OCI-LY7 (cell line): ENCODE measurements around the gene IPO11.

Experiments used
- EZH2phosphoT487 ChIP-seq: fragments of 200-600 bp; sonication (generic); IDR thresholded peaks from 2 replicates; pipeline ENCODE4 v1.6.1; 2018; ENCODE audit warnings: low read depth, borderline replicate concordance, mild to moderate bottlenecking, mixed run types, antibody characterized with exemption, low read length, moderate library complexity, mixed read lengths
- TF ChIP-seq, protein P1 (sequence below): fragments of 200-600 bp; sonication (generic); conservative IDR thresholded peaks from 2 replicates; pipeline ENCODE4 v1.5.1; 2014; ENCODE audit warnings: mild to moderate bottlenecking, antibody characterized with exemption, low read length, moderate library complexity, mixed read lengths

DNA sequence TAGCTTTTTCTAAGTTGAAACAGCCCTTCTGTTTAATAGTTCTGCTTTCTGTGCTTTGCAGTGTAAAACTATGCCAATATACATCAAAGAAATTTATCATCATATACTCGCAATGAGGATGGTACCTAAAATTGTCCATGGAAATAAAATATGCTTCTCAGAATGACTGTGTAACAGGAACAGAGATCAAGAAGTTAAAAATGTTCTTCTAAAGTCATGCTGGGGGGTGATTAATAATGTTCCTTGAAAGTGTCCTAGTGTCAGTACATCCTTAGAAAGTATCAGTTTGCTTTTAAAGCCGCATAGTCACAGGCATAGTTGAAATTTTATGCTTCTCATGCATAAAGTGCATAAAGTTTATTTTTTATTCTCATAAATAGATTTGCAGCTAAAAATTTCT is 162.0 kb downstream of the IPO11 start:
- TF ChIP-seq, protein P1, sequence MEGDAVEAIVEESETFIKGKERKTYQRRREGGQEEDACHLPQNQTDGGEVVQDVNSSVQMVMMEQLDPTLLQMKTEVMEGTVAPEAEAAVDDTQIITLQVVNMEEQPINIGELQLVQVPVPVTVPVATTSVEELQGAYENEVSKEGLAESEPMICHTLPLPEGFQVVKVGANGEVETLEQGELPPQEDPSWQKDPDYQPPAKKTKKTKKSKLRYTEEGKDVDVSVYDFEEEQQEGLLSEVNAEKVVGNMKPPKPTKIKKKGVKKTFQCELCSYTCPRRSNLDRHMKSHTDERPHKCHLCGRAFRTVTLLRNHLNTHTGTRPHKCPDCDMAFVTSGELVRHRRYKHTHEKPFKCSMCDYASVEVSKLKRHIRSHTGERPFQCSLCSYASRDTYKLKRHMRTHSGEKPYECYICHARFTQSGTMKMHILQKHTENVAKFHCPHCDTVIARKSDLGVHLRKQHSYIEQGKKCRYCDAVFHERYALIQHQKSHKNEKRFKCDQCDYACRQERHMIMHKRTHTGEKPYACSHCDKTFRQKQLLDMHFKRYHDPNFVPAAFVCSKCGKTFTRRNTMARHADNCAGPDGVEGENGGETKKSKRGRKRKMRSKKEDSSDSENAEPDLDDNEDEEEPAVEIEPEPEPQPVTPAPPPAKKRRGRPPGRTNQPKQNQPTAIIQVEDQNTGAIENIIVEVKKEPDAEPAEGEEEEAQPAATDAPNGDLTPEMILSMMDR = no peak
- TF ChIP-seq EZH2phosphoT487 = no peak
